ENCODE measurements around the gene ADGRV1. TPM values are rescaled to one million over a fixed set of nuclear protein-coding genes. Genes with fewer than 3 reads are reported as not detected.

ADGRV1 gene
- polyA plus RNA-seq (ENCODE audit: insufficient read length in 3 of 3): 10 to 100 TPM in 2 of 3 donors, 1 to 10 TPM in 1; 8.4 to 12.8 (median 12.4) TPM
- long read RNA-seq, donor 1: 0 reads
- long read RNA-seq, donor 2, partial matches to known transcripts: 9 of 9 reads
- long read RNA-seq, donor 2, other reads (novel, unspliced or antisense): 0 of 9 reads
- long read RNA-seq, donor 3, partial matches to known transcripts: 0 of 1 reads
- long read RNA-seq, donor 3, other reads (novel, unspliced or antisense): 0 of 1 reads
- long read RNA-seq, donor 4: 0 reads
- long read RNA-seq, donor 5: 0 reads
- long read RNA-seq, donor 6: 0 reads
- long read RNA-seq, donor 7: 0 reads
- long read RNA-seq, donor 8: 0 reads
- long read RNA-seq, donor 9: 0 reads
- long read RNA-seq, donor 10: 0 reads
- long read RNA-seq, donor 11: 0 reads
- long read RNA-seq, donor 12, partial matches to known transcripts: 0 of 2 reads
- long read RNA-seq, donor 12, other reads (novel, unspliced or antisense): 0 of 2 reads
- long read RNA-seq, donor 13: 0 reads
- long read RNA-seq, donor 14: 0 reads
- long read RNA-seq, donor 15: 0 reads
- long read RNA-seq, donor 16, partial matches to known transcripts: 0 of 2 reads
- long read RNA-seq, donor 16, other reads (novel, unspliced or antisense): 0 of 2 reads

- DNase-seq (ENCODE audit: extremely low read depth in 1 of 11, low read depth in 9 of 11, low spot score in 4 of 11): peak; percentile 51 to 86 (median 78)
Measured at GRCh38 chr5:90558344-90559192, at the start of gene ADGRV1. Gene ADGRV1 (plus strand): TSS chr5:90558797. CDS start chr5:90558896, 99 bp downstream.

- no peak for DNase-seq (ENCODE audit: extremely low read depth in 1 of 11, low read depth in 9 of 11, low spot score in 4 of 11)
Measured at GRCh38 chr5:90510438-90510837, 48.2 kb upstream of the ADGRV1 start.

GRCh38 chr5:90514520-90514919 is 44.1 kb upstream of the ADGRV1 start:
- DNase-seq (ENCODE audit: extremely low read depth in 1 of 11, low read depth in 9 of 11, low spot score in 4 of 11): no peak

- DNase-seq (ENCODE audit: extremely low read depth in 1 of 11, low read depth in 9 of 11, low spot score in 4 of 11): no peak
Measured at GRCh38 chr5:90518661-90519060, 39.9 kb upstream of the ADGRV1 start.

GRCh38 chr5:90519081-90519480 is 39.5 kb upstream of the ADGRV1 start:
- no peak for DNase-seq (ENCODE audit: extremely low read depth in 1 of 11, low read depth in 9 of 11, low spot score in 4 of 11)

GRCh38 chr5:90528601-90529193 is 29.9 kb upstream of the ADGRV1 start:
- peak in 9 of 11 donors; percentile 6 to 31 (median 16) for DNase-seq (ENCODE audit: extremely low read depth in 1 of 11, low read depth in 9 of 11, low spot score in 4 of 11)

- DNase-seq (ENCODE audit: extremely low read depth in 1 of 11, low read depth in 9 of 11, low spot score in 4 of 11): peak; percentile 85 to 94 (median 93)
Measured at GRCh38 chr5:90529194-90529938, 29.2 kb upstream of the ADGRV1 start, which contains the start of gene LYSMD3. Gene LYSMD3 (minus strand): TSS chr5:90529584. CDS start chr5:90525289, 4,295 bp downstream.

- peak; percentile 44 to 76 (median 70) for DNase-seq (ENCODE audit: extremely low read depth in 1 of 11, low read depth in 9 of 11, low spot score in 4 of 11)
Measured at GRCh38 chr5:90529939-90530677, 28.5 kb upstream of the ADGRV1 start.

GRCh38 chr5:90530736-90531487 is 27.7 kb upstream of the ADGRV1 start:
- DNase-seq (ENCODE audit: extremely low read depth in 1 of 11, low read depth in 9 of 11, low spot score in 4 of 11): no peak

GRCh38 chr5:90533794-90534193 is 24.8 kb upstream of the ADGRV1 start:
- no peak for DNase-seq (ENCODE audit: extremely low read depth in 1 of 11, low read depth in 9 of 11, low spot score in 4 of 11)

- DNase-seq (ENCODE audit: extremely low read depth in 1 of 11, low read depth in 9 of 11, low spot score in 4 of 11): no peak
Measured at GRCh38 chr5:90534922-90535321, 23.7 kb upstream of the ADGRV1 start.

GRCh38 chr5:90542827-90543519 is 15.6 kb upstream of the ADGRV1 start:
- no peak for DNase-seq (ENCODE audit: extremely low read depth in 1 of 11, low read depth in 9 of 11, low spot score in 4 of 11)

GRCh38 chr5:90545511-90545910 is 13.1 kb upstream of the ADGRV1 start:
- DNase-seq (ENCODE audit: extremely low read depth in 1 of 11, low read depth in 9 of 11, low spot score in 4 of 11): no peak

GRCh38 chr5:90546216-90546837 is 12.3 kb upstream of the ADGRV1 start:
- no peak for DNase-seq (ENCODE audit: extremely low read depth in 1 of 11, low read depth in 9 of 11, low spot score in 4 of 11)

- no peak for DNase-seq (ENCODE audit: extremely low read depth in 1 of 11, low read depth in 9 of 11, low spot score in 4 of 11)
Measured at GRCh38 chr5:90547072-90547536, 11.5 kb upstream of the ADGRV1 start.

GRCh38 chr5:90548069-90548593 is 10.5 kb upstream of the ADGRV1 start:
- peak in 1 of 11 donors; percentile 43 for DNase-seq (ENCODE audit: extremely low read depth in 1 of 11, low read depth in 9 of 11, low spot score in 4 of 11)
